Measurements from ENCODE around the gene FNDC8.

DNA sequence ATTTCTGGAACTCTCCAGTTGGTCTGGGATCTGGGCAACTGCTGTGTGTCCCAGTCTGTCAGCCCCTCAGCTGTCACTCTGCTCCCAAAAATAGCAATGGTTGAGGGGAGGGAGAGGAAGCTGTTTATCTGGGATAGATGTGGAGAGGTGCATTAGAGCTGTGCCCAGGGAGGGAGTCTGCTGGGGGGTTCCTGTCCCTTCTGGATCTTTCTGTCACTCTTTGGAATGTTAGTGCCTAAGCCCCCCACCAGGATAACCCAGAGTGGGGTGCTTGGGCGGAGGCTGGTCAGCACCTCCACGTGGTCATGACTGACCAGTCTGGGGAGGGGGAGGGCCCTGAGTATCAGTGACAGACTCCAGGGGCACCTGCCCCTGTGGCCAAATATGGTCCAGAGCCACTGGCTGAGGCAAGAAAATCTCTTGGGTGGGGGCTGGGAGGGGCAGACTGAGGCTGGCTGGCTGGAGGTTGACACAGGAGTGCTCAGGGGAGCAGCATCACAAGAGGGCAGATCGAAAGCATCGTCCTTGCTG, 26.0 kb downstream of the FNDC8 start, which contains the start of gene UNC45B:
- TF ChIP-seq, protein P1, sequence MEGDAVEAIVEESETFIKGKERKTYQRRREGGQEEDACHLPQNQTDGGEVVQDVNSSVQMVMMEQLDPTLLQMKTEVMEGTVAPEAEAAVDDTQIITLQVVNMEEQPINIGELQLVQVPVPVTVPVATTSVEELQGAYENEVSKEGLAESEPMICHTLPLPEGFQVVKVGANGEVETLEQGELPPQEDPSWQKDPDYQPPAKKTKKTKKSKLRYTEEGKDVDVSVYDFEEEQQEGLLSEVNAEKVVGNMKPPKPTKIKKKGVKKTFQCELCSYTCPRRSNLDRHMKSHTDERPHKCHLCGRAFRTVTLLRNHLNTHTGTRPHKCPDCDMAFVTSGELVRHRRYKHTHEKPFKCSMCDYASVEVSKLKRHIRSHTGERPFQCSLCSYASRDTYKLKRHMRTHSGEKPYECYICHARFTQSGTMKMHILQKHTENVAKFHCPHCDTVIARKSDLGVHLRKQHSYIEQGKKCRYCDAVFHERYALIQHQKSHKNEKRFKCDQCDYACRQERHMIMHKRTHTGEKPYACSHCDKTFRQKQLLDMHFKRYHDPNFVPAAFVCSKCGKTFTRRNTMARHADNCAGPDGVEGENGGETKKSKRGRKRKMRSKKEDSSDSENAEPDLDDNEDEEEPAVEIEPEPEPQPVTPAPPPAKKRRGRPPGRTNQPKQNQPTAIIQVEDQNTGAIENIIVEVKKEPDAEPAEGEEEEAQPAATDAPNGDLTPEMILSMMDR (IDR thresholded peaks at IDR 0.05) = no peak
- TF ChIP-seq POLR2A (IDR thresholded peaks at IDR 0.05) = peak in 1 of 2 donors; percentile 59

All from heart left ventricle (tissue), 13 donors.